ENCODE measurements around the gene METTL9. TPM values are rescaled to one million over a fixed set of nuclear protein-coding genes. Genes with fewer than 3 reads are reported as not detected.
A peak's percentile ranks its signal among the peaks of the same experiment; 100 is the strongest.

METTL9 gene
- total and polyA plus RNA-seq, 2 of the 13 experiments (the other 11 are each of a cell fraction or from before 2014, with no cell fraction given), result 123 to 204 TPM

DNA sequence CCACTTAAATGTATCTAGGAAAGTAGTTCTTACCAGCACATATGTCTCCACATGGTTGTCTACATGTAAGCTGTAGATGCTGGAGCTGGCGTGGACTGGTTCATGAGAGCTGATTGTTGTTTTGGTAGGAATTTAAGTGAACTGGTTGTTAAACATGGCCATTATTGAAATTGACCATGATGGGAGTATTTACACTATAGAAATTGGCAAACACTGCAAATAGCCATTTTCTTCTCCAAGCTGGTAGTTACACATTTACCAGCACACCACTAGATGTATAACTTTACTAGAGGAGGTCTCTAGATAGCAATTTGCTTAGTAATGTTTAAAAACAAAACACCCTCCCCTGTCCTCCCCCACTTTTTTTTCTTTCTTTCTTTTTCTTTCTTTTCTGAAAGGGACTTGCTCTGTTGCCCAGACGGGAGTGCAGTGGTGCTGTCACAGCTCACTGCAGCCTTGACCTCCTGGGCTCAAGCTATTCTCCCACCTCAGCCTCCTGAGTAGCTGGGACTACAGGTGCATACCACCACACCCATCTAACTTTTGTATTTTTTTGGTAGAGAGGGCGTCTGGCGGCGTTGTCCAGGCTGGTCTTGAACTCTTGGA is 28.8 kb downstream of the METTL9 start (continued):
- TF ChIP-seq, protein P1, sequence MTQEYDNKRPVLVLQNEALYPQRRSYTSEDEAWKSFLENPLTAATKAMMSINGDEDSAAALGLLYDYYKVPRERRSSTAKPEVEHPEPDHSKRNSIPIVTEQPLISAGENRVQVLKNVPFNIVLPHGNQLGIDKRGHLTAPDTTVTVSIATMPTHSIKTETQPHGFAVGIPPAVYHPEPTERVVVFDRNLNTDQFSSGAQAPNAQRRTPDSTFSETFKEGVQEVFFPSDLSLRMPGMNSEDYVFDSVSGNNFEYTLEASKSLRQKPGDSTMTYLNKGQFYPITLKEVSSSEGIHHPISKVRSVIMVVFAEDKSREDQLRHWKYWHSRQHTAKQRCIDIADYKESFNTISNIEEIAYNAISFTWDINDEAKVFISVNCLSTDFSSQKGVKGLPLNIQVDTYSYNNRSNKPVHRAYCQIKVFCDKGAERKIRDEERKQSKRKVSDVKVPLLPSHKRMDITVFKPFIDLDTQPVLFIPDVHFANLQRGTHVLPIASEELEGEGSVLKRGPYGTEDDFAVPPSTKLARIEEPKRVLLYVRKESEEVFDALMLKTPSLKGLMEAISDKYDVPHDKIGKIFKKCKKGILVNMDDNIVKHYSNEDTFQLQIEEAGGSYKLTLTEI (CRISPR knock-in tag; conservative IDR thresholded peaks at IDR 0.05), result no peak
- TF ChIP-seq NR2C2 (CRISPR knock-in tag; IDR thresholded peaks at IDR 0.05; ENCODE audit: borderline replicate concordance) (no peak; the same call in 1 of the 2 replicates), SSRP1 (CRISPR knock-in tag; IDR thresholded peaks at IDR 0.05) (no peak), ZNF432 (CRISPR knock-in tag; IDR thresholded peaks at IDR 0.05; ENCODE audit: borderline replicate concordance) (no peak), XBP1 (CRISPR knock-in tag; IDR thresholded peaks at IDR 0.05) (no peak), ZNF460 (CRISPR knock-in tag; IDR thresholded peaks at IDR 0.05; ENCODE audit: borderline replicate concordance) (peak; percentile 94), MTA3 (CRISPR knock-in tag; IDR thresholded peaks at IDR 0.05) (no peak), ZFAT (CRISPR knock-in tag; conservative IDR thresholded peaks at IDR 0.05) (no peak), KLF13 (CRISPR knock-in tag; IDR thresholded peaks at IDR 0.05) (no peak), ZBTB3 (CRISPR knock-in tag; IDR thresholded peaks at IDR 0.05; ENCODE audit: borderline replicate concordance, low read depth) (no peak), TCF7L2 (IDR thresholded peaks at IDR 0.05; ENCODE audit: low read depth, low read length) (no peak), MED13 (CRISPR knock-in tag; IDR thresholded peaks at IDR 0.05) (no peak), ZNF225 (CRISPR knock-in tag; IDR thresholded peaks at IDR 0.05) (no peak), ZNF230 (CRISPR knock-in tag; IDR thresholded peaks at IDR 0.05) (no peak), ZNF776 (CRISPR knock-in tag; IDR thresholded peaks at IDR 0.05) (no peak), FOXM1 (CRISPR knock-in tag; IDR thresholded peaks at IDR 0.05) (no peak), TAF1 (CRISPR knock-in tag; IDR thresholded peaks at IDR 0.05) (no peak), PLRG1 (conservative IDR thresholded peaks at IDR 0.05) (no peak), ZNF354B (CRISPR knock-in tag; IDR thresholded peaks at IDR 0.05) (no peak), ZNF337 (CRISPR knock-in tag; IDR thresholded peaks at IDR 0.05; ENCODE audit: borderline replicate concordance, low read depth) (no peak), SUZ12 (IDR thresholded peaks at IDR 0.05; ENCODE audit: low read depth, low read length) (no peak), MEIS2 (CRISPR knock-in tag; IDR thresholded peaks at IDR 0.05) (no peak), AKAP8 (CRISPR knock-in tag; IDR thresholded peaks at IDR 0.05) (no peak)
- TF ChIP-seq, protein P2, sequence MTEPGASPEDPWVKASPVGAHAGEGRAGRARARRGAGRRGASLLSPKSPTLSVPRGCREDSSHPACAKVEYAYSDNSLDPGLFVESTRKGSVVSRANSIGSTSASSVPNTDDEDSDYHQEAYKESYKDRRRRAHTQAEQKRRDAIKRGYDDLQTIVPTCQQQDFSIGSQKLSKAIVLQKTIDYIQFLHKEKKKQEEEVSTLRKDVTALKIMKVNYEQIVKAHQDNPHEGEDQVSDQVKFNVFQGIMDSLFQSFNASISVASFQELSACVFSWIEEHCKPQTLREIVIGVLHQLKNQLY (CRISPR knock-in tag; IDR thresholded peaks at IDR 0.05), result no peak
- TF ChIP-seq, protein P3, sequence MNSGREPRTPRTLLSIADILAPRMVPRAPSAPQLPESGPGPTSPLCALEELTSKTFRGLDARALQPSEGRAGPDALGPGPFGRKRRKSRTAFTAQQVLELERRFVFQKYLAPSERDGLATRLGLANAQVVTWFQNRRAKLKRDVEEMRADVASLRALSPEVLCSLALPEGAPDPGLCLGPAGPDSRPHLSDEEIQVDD (CRISPR knock-in tag; IDR thresholded peaks at IDR 0.05; ENCODE audit: borderline replicate concordance), result no peak
- TF ChIP-seq, protein P4, sequence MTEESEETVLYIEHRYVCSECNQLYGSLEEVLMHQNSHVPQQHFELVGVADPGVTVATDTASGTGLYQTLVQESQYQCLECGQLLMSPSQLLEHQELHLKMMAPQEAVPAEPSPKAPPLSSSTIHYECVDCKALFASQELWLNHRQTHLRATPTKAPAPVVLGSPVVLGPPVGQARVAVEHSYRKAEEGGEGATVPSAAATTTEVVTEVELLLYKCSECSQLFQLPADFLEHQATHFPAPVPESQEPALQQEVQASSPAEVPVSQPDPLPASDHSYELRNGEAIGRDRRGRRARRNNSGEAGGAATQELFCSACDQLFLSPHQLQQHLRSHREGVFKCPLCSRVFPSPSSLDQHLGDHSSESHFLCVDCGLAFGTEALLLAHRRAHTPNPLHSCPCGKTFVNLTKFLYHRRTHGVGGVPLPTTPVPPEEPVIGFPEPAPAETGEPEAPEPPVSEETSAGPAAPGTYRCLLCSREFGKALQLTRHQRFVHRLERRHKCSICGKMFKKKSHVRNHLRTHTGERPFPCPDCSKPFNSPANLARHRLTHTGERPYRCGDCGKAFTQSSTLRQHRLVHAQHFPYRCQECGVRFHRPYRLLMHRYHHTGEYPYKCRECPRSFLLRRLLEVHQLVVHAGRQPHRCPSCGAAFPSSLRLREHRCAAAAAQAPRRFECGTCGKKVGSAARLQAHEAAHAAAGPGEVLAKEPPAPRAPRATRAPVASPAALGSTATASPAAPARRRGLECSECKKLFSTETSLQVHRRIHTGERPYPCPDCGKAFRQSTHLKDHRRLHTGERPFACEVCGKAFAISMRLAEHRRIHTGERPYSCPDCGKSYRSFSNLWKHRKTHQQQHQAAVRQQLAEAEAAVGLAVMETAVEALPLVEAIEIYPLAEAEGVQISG (CRISPR knock-in tag; IDR thresholded peaks at IDR 0.05), result no peak
- TF ChIP-seq, protein P5, sequence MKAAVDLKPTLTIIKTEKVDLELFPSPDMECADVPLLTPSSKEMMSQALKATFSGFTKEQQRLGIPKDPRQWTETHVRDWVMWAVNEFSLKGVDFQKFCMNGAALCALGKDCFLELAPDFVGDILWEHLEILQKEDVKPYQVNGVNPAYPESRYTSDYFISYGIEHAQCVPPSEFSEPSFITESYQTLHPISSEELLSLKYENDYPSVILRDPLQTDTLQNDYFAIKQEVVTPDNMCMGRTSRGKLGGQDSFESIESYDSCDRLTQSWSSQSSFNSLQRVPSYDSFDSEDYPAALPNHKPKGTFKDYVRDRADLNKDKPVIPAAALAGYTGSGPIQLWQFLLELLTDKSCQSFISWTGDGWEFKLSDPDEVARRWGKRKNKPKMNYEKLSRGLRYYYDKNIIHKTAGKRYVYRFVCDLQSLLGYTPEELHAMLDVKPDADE (CRISPR knock-in tag; IDR thresholded peaks at IDR 0.05), result no peak

Measured in HepG2 (cell line).